Stimulated activated CD4-positive, alpha-beta T cell treated with anti-CD3 and anti-CD28 coated beads, Interleukin-4, amount 100 ng/mL, for 1 hour (primary cell): ENCODE results near the gene ZNF334.

Source experiments
- DNase-seq: peaks from one replicate; pipeline ENCODE4 v3.0.0-alpha.2; 2020

ZNF334 gene

DNA sequence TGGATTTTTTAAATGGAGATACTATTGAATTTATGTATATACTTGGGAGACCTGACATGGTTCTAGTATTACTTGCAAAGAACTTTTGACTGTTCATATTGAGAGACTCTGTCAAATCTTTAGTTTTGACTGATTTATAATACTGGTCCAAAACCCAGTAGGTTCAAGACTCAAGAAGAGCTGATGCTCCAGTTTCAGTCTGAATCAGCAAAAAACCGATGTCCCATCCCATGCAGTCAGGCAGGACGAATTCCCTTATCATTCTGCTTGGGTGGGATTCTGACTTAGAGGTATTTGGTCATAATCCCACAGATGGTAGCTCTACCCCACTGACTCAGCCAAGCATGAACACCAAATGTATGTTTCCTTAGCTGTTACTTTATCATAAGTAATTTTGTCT, 29.5 kb downstream of the ZNF334 start:
- DNase-seq = no peak

DNA sequence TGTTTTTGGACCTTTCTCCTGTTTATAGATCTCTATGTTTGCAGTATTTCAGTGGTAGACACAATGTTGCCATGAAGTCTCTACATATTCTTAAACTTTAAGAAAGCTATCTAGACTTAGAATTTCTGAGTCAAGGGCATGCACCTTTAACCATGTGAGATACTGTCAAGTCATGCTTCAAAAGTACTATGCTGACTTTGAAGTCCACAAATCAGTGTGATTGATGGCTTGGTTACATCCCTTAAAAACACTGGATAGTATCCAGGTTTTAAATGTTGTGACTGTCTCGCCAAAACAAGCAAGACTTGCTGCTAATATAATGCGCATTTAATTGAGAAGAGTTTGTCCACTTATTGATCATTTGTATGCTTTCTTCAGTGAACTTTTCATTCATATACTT, 30.5 kb downstream of the ZNF334 start:
- no peak for DNase-seq

DNA sequence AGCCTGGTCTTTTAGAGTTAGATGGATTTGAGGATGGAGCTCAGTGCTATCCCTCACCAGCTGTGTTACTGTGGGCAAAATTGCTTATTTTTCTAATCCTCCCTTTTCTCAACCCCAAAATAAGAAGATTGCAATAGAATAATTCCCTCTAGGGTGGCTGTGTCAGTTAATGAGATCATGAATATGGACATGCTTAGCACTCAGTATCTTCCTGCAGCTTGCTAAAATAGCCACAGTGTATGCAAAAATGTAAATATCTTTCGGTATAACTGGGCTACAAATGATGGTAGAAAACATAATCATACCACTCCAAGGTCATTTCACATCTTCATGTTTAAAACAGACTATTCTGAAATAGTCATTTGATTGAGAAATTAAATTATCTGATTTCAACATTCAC, 35.7 kb downstream of the ZNF334 start:
- no peak for DNase-seq

DNA sequence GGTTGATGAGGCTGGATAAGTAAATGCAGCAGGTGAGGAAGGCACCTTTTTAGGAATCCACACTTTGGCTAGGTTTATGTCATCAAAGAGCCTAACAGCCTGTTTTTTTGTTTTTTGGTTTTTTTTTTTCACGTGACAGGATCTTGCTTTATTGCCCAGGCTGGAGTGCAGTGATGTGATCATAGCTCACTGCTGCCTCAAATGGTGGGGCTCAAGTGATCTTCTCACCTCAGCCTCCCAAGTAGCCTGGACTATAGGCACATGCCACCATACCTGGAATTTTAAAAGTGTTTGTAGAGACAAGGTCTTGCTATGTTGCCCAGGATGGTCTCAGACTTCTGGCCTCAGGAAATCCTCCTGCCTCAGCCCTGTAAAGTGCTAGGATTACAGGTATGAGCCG, 36.1 kb downstream of the ZNF334 start:
- DNase-seq = no peak

DNA sequence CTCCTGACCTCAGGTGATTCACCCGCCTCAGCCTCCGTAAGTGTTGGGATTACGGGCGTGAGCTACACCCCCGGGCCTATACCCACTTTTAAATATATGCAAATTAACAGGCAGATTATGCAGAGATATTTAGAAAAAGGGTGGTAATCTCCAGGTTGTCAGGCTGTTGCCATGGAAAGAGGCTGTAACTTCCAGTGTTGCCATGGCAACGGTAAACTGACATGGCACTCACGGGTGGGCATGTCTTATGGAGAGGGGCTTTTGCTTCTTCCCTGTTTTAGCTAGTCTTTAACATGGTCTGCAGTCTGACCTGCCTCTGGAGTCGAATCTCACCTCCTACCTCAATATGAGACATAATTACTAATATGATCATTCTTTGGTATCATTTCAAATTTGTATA, 44.9 kb downstream of the ZNF334 start:
- no peak for DNase-seq

DNA sequence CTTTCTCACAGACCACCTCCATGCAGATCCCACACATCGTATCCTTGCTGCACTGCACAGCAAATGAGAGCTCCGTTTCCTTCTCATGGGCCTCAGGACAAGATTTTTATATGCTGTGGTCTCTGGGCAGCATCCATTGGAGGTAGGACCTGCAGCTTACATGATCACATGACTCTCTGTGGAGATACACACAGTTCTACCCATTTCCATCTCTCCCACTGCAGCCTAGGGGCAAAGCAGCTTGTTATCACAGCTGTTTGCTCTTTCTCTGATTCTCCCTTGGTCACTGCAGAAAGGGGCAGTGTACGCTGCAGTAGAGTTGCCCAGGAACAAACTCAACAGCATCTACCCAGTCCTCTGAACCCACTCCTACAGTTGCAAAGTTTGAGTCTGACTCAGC, 48.9 kb downstream of the ZNF334 start:
- DNase-seq = no peak

DNA sequence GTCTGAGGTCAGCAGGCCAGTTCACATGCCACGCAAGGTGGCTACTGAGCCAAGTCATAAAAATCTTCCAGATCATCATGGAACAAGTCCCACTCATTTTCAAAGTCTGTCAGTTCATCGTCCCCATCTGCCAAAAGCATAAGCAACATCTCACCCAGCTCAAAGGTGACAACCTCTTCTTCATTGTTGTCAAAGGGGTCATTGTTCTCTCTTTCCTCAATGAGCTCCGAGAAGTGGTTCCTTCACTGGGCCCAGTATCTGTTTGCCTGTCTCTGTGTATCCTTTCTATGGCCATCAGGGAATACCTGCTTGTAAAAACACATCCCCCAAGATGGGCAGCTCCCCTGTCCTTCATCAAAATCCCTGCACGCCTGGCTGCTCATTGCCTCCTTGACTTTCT, 49.5 kb downstream of the ZNF334 start:
- DNase-seq = no peak

DNA sequence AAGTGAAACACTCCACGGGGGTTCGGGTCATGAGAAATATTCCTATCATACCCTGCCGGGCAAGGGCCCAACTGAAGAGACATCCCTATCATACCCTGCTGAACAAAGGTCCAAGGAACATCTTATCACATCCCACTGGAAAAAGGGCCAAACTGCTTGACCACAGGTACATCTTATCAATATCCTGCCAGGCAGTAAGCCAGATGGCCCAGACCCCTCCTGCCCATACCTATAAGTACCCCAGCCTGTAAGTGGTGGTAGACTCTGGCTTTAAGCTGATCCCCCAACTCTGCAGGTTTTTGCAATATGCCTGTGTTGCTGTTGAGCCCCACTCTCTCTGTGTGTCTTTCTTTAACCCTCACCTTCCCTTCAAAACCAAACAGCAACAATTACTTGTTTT, 51.6 kb downstream of the ZNF334 start:
- no peak for DNase-seq

DNA sequence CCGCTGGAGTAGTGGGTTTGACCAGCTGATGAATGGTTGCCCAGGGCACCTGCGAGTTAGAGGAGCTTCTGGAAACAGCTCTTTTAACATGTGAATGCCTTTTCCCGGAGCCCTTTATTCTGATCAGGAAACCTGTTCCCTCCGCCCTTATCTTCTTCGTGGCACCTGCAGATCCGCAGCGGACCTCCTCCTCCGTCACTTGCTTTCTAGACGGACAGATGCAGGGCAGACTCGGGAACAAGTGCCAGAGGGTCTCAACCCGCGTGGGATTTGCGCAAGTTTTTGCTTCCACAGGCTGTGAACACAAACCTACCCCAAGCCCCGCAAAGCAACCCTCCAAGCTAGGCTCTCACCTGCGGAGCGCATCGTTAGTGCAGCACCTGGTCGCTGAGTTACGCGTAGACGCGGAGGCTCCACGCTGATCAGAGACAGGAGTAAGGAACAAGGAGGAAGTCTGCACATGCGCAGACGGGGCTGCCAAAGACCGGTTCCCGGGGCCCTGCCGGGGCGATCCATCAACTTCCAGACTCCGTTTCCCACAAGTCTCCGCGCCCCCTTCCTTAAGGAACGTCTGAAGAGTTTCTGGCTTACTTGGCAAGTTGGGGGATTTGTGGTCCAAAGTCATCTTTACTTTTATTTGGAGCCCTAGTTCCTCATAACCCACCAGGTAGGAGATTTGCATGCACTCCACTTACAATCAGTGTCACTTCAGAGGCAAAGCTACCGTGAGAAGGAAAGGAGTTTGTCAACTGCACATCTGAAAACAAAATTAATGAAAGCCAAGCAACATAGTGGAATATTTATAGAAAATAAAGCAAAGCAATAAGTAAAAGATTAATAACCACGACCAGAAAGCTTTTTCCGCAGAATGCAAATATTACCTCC, 54.3 kb downstream of the ZNF334 start:
- DNase-seq = peak; percentile 7

DNA sequence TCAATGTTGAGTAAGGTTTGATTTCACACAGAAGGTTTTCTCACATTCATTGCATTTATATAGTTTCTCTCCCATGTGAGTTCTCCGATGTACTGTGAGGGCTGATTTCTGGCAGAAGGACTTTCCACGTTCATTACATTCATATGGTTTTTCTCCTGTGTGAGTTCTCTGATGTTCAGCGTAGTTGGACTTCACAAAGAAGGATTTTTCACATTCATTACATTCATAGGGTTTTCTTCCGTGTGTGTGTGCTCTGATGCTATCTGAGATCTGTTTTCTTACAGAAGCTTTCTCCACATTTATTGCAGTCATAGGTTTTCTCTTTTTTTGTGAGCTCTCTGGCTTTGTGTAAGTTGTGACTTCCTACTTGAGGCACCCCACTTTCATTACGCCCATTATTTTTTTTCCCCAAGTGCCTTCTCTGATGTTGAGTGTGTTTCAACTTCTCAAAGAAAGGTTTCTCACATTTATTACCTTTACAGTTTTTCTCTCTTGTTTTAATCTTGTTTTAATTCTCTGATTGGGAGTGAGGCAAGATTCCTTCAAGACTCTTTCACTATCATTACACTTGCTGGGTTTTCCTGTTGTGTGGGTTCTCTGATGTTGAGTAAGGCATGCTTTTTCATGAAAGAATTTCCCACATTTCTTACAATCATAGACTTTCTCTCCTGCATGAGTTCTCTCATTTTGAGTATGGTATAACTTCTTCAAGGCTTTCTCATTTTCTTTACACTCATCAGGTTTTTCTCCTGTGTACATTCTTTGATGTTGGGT, 56.9 kb downstream of the ZNF334 start:
- no peak for DNase-seq

DNA sequence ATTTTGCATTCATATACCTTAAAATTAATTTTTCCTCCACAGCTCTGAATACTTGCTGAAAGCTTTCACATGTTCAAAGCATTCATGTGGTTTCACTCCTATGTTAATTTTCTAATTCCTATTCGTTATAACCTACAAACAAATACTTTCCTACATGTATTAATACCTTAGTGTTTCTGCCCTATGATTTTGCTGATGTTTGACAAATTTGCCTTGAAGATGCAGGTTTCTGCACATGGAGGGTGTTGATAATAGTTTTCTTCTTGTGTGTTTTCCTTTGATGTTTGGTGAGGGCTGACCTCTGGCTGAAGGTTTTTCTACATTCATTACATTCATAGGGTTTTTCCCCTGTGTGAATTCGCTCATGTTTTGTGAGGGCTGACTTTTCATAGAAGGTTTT, 57.6 kb downstream of the ZNF334 start:
- no peak for DNase-seq
